ENCODE results near the gene FLAD1.

The FLAD1 gene

DNA sequence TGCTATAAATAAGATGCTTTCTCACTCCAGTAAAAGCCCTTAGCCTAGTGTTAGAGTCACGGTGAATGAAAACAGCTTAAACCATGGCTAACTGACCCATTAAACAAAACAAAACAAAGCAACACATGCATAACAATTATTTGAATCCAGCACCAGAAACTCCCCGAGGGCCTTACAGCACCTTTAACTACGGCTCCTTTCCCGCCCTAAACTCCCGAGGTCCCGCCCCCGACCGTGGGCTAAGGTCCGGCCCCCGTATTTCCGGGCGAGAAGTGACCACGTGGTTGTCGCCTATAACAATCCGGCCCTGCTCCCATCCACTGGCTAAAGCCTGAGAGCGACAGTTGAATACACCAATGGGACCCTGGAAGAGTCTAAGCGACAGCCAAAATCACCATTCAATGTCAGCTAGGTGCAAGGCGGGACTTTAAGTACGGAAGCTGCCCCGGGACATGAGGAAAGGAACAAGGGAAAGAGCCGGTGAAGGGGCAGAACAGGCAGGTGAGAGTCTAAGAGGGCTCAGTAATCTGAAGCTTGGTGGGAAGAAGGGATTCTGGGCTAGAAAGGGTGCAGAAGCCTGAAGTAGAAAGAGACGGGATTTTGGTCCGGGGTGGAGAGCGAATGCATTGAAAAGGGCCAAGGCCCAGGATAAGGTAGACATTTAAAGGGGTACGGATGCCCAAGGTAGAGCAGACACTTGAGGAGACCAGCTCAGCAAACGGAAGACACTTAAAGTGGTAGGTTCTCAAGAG, at the start of gene FLAD1:
Gene FLAD1 (plus strand): TSS at position 448 of the 752 bp plus-strand sequence. CDS start 351 bp downstream, outside the sequence.
- peak; percentile 97 for DNase-seq

GRCh38 chr1:154934358-154934948, 48.7 kb upstream of the FLAD1 start:
- no peak for DNase-seq

DNA sequence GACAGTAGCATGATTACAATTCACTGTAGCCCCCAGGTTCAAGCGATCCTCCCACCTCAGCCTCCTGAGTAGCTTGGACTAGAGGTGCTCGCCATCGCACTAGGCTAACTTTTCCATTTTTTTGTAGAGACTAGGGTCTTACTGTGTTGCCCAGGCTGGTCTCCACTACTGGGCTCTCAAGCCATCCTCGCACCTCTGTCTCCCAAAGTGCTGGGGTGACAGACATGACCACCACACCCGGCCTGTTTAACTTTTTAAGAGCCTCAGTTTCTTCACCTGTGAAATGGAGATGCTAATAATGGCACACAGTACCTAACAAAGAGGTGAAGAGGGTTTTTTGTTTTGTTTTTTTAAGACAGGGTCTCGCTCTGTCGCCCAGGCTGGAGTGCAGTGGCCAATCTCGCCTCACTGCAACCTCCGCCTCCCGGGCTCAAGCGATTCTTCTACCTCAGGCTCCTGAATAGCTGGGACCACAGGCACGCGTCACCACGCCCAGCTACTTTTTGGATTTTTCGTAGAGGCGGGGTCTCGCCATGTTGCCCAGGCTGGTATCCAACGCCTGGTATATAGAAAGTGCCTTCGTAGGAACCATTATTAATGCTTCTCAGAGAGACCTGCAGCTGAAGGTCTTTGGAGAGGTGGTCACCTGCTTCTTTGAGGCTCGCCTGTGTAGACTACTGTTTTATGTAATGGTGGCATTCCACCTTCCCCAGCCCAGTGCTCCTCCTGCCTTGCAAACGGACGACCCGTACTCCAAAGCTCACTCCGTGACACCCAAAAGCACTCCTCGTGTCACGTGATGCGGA, 47.2 kb upstream of the FLAD1 start:
- peak; percentile 47 for DNase-seq

DNA sequence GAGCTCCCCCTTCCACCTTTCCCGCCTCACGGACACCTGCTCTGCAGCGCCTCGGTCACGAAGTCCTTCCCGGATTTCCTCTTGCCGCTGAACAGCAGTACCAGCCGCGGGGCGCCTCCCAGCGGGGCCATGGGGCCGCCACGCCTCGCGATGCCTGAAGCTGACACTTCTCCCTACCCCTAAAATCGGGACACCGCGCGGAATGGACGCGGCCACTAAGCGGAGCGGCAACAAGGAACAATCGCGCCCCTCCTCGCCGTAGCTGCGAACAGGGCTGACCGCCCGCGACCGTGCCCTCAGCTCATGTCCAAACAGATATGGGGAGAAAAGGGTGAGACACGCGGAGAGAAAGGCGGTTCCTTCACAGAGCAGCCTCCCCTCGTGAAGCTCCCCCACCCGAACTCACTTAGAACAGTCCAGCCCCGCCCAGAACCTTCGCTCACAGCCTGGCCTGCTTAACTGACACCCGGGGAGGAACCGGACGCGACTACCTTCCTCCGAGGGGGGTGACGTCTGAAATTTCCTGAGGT, 46.5 kb upstream of the FLAD1 start, which contains the start of gene PMVK:
Gene PMVK (minus strand): TSS at position 165 of the 530 bp plus-strand sequence. CDS start 34 bp downstream, at position 131.
- DNase-seq = peak; percentile 96

DNA sequence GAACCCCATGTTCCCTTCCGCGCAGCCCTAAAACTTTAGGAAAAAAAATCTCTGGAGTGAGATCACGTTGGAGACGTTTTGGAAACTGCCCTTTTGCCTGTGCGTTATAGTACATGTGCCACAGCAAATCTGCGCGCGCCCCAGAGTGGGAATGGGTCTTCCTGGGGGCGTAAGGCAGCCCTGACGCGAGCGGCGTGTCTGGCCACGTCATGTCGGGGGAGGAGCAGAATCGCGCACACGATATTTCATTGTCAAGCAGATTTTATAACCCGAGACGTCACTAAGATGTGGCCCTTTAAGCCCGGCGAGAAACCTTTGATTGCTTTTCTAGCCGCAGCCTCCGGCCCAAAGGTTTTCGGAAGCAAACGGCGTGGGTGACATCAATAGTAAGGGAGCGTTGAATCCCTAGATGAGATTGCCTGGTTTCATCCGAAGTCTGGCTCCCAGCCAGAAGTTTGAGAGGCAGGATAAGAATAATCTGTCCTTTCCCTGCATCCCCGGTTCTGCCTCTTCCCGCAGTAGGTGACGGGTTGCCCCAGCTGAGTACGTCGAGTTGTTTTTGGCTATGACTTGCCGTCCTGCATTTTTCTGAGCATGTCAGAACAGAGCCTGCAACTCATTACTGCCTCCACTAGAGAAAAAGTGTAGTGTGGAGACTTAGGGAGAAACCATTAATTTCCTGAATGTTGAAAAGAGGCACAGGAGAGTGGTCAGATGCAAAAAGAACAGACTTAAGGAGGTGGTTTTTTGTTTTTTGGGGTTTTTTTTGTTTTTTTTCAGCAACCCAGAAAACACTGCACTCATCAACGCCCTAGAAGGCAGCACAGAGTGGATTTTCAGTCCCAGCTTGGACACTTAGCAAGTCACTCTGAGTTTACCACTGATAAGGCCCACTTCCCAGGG, 45.8 kb upstream of the FLAD1 start:
- peak; percentile 89 for DNase-seq

- DNase-seq = no peak
Observed at GRCh38 chr1:154937988-154938386, 45.2 kb upstream of the FLAD1 start.

DNA sequence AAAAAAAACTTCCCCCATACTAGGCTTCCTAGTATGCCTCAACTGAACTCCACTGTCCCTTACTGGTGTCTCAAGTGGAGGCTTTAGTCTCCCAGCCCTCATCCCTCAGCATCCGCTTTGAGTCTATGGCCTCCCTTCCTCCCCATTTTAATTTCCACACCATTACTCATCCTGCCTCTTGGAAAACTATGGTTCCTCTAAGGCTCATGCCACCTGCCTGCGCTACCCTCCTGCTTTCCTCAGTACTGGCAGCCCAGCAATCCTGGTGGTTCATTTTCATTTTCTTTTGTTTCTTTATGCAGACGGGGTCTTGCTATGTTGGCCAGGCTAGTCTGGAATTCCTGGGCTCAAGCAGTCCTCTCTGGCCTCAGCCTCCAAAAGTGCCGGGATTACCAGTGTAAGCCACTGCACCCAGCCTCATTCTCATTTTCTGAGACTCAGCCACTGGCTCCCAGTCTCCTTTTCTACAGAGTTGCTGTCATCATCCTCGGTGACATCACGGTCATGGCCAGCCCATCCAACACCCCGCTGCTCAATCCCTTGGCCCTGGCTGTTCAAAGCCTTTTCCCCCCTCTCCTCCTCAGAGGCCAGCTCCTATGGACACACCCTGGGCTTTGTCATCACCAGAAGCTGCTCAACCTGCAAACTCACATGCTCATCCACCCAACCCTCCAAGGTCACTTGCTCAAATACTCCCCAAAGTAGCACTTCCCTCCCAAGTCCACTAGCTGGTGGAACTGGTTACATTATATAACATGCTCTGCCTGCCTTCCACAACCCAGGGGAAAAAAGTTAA, 44.3 kb upstream of the FLAD1 start:
- no peak for DNase-seq

DNA sequence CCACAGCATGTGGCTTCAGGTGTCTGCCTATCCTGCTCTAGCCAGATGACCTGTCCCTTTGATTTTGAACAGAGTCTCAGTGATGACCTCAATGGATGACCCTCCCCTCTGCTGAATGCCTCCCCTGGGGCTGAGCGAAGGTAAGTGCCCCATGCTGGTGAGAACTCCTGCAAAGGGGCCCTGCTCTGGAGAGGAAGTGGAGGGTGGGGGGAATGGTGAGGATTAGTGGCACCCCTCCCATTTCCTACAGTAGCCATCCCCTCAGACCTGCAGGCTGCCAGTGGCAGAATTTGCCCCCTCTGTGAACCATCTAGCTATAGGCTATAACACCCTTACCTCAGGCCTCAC, 43.0 kb upstream of the FLAD1 start:
- no peak for DNase-seq

DNA sequence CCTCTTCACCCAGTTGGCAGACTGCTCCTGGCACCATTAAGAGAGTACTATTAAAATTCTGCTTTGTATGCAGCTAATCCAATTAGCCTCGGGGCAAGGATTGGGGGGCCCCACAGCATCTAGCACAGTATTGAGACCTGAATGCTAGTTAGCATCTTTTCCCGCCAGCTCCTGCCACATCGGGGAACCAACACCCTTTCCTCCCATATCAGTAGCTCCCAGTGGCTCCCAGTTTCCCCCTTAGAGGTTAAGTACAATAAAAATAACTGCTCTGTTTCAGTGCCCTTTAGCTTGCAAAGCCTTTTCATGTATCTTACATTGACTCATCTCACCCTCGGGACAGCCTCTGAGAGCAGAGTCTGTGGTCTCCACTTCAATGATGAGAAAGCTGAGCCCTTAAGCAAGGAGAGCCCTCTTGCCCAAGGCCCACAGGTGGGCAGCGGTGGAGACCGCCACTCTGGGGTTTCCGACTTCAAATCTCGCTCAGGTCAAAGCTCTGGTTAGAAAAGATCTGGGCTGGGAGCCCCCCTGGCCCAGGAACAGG, 42.4 kb upstream of the FLAD1 start:
- no peak for DNase-seq

GRCh38 chr1:154941333-154942013, 41.7 kb upstream of the FLAD1 start:
- no peak for DNase-seq

GRCh38 chr1:154943649-154944400, 39.3 kb upstream of the FLAD1 start:
- DNase-seq = peak; percentile 51

GRCh38 chr1:154944401-154945159, 38.6 kb upstream of the FLAD1 start:
- DNase-seq = no peak

GRCh38 chr1:154945160-154945961, 37.8 kb upstream of the FLAD1 start:
- DNase-seq = no peak

GRCh38 chr1:154945962-154946850, 36.9 kb upstream of the FLAD1 start:
- no peak for DNase-seq

GRCh38 chr1:154948079-154948478, 35.1 kb upstream of the FLAD1 start:
- no peak for DNase-seq

GRCh38 chr1:154951901-154952657, 31.1 kb upstream of the FLAD1 start:
- peak; percentile 67 for DNase-seq

All from activated naive CD4-positive, alpha-beta T cell treated with Interleukin-2 at 50 U/mL for 16 hours (primary cell).